ENCODE results near the gene IFNA7.

GRCh38 chr9:21153336-21154017 is 48.5 kb downstream of the IFNA7 start:
- TF ChIP-seq TEAD1 (CRISPR knock-in tag; IDR thresholded peaks at IDR 0.05) (no peak), CTCF (IDR thresholded peaks at IDR 0.05) (no peak), SMAD4 (CRISPR knock-in tag; IDR thresholded peaks at IDR 0.05) (no peak), ZBTB21 (CRISPR knock-in tag; IDR thresholded peaks at IDR 0.05; ENCODE audit: borderline replicate concordance) (no peak), E2F4 (CRISPR knock-in tag; IDR thresholded peaks at IDR 0.05; ENCODE audit: borderline replicate concordance, low read depth) (no peak), SP1 (CRISPR knock-in tag; conservative IDR thresholded peaks at IDR 0.05) (no peak), ZNF396 (CRISPR knock-in tag; IDR thresholded peaks at IDR 0.05; ENCODE audit: borderline replicate concordance) (no peak), HMGA2 (CRISPR knock-in tag; IDR thresholded peaks at IDR 0.05) (no peak), TEAD4 (CRISPR knock-in tag; IDR thresholded peaks at IDR 0.05) (no peak), MAX (CRISPR knock-in tag; IDR thresholded peaks at IDR 0.05) (no peak)
